Activated CD4-positive, alpha-beta memory T cell treated with anti-CD3 and anti-CD28 coated beads for 36 hours (primary cell): ENCODE results near the gene TOM1L2. TPM values are rescaled to one million over a fixed set of nuclear protein-coding genes. Genes with fewer than 3 reads are reported as not detected.
"Not testable (repeated sequence)": the region's sequence is repeated elsewhere in the genome, so short reads cannot be mapped to it uniquely, and the experiment has no call there.

Experiments
- CTCF ChIA-PET: fragments of 350-600 bp; sonication (Branson Sonifier 250); formaldehyde crosslinking; loops from one replicate; lab custom pipeline; 2021; ENCODE audit warnings: antibody characterized with exemption, inconsistent platforms; lab: Charles Lee
- POLR2A ChIA-PET: fragments of 350-600 bp; sonication (Branson Sonifier 250); formaldehyde crosslinking; loops from one replicate; lab custom pipeline; 2021; ENCODE audit warnings: antibody characterized with exemption; lab: Charles Lee
- DNase-seq: peaks from one replicate; pipeline ENCODE4 v3.0.0-alpha.2; 2020
- H3K27ac Mint-ChIP-seq: one replicate; pipeline ENCODE4 v1.8.0; 2021; ENCODE audit warnings: mixed read lengths
- H3K27me3 Mint-ChIP-seq: one replicate; pipeline ENCODE4 v1.8.0; 2021; ENCODE audit warnings: mixed read lengths
- H3K36me3 Mint-ChIP-seq: one replicate; pipeline ENCODE4 v1.8.0; 2021; ENCODE audit warnings: mixed read lengths
- H3K4me1 Mint-ChIP-seq: one replicate; pipeline ENCODE4 v1.8.0; 2021; ENCODE audit warnings: low read depth, mixed read lengths
- H3K4me3 Mint-ChIP-seq: one replicate; pipeline ENCODE4 v1.8.0; 2021; ENCODE audit warnings: mild to moderate bottlenecking, mixed read lengths
- H3K9me3 Mint-ChIP-seq: one replicate; pipeline ENCODE4 v1.8.0; 2021; ENCODE audit warnings: mixed read lengths
- intact Hi-C: fragments of 100-400 bp; cut with micrococcal nuclease; formaldehyde crosslinking; loops from one replicate; pipeline ENCODE4 v1.15.1; 2023
- total RNA-seq, 2 experiments: library from RNA; stranded (reverse); gene quantifications; one replicate each; pipeline ENCODE4 v1.2.3, GENCODE V29; 2021

The TOM1L2 gene
- total RNA-seq, 2 experiments from 2014 or later, result 11.1 to 12.7 TPM

- ChIA-PET POLR2A (interaction anchor here (1.0 to 1.4 kb wide), 2 partner anchors 7 to 111 kb away, joined by 3 to 6 read pairs; no protein-coding TSS in a partner anchor), CTCF (no interaction called here)
- Mint-ChIP-seq H3K9me3 (no peaks in the 10 kb centered on the region), H3K36me3 (no peaks in the 10 kb centered on the region), H3K4me3 (no peak overlapping the region), H3K4me1 (peaks cover 57% of the 10 kb centered on the region), H3K27me3 (no peaks in the 10 kb centered on the region), H3K27ac (no peak overlapping the region)
- intact Hi-C loops, result no loop called here
- no peak for DNase-seq
Measured at GRCh38 chr17:17965152-17965721, 7.0 kb downstream of the TOM1L2 start.

DNA sequence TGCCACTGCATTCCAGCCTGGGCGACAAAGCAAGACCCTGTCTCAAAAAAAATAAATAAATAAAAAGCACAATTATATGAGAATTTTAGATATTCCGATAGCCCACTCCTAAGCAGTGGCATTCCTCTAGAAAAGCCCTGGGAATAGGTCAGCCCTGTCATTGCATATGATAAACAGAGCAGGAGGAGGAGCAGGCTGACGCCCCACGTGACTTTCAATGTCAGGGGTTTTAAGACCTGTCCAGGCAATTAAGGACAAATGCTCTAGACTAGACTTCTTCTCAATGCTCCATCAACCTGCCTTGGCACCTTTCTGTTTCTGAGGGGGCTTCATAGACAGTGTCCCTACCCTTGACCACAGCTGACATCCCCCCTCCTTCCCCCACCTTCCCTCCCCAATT lies 7.5 kb downstream of the TOM1L2 start:
- Mint-ChIP-seq H3K36me3 (no peaks in the 10 kb centered on the region), H3K4me1 (peaks cover 61% of the 10 kb centered on the region), H3K27ac (no peak overlapping the region), H3K27me3 (no peaks in the 10 kb centered on the region), H3K4me3 (no peak overlapping the region), H3K9me3 (no peaks in the 10 kb centered on the region)
- no peak for DNase-seq
- intact Hi-C loops, result no loop called here
- ChIA-PET POLR2A (no interaction called here), CTCF (no interaction called here)

- no peaks in the 10 kb centered on the region for H3K27me3 Mint-ChIP-seq
- intact Hi-C loops, result no loop called here
- H3K9me3 Mint-ChIP-seq, result no peaks in the 10 kb centered on the region
- POLR2A ChIA-PET, result no interaction called here
- no peak overlapping the region for H3K27ac Mint-ChIP-seq
- no peak overlapping the region for H3K4me3 Mint-ChIP-seq
- no peaks in the 10 kb centered on the region for H3K36me3 Mint-ChIP-seq
- peaks cover 63% of the 10 kb centered on the region for H3K4me1 Mint-ChIP-seq
- DNase-seq, result no peak
- CTCF ChIA-PET, result no interaction called here
Measured at GRCh38 chr17:17963694-17964436, 8.3 kb downstream of the TOM1L2 start.

GRCh38 chr17:17963066-17963465 lies 9.1 kb downstream of the TOM1L2 start:
- no peak for DNase-seq
- H3K4me3 Mint-ChIP-seq, result no peak overlapping the region
- intact Hi-C loops, result no loop called here
- ChIA-PET CTCF (no interaction called here), POLR2A (no interaction called here)
- H3K36me3 Mint-ChIP-seq, result no peaks in the 10 kb centered on the region
- no peaks in the 10 kb centered on the region for H3K27me3 Mint-ChIP-seq
- H3K4me1 Mint-ChIP-seq, result peaks cover 67% of the 10 kb centered on the region
- H3K27ac Mint-ChIP-seq, result no peak overlapping the region
- H3K9me3 Mint-ChIP-seq, result no peaks in the 10 kb centered on the region

DNA sequence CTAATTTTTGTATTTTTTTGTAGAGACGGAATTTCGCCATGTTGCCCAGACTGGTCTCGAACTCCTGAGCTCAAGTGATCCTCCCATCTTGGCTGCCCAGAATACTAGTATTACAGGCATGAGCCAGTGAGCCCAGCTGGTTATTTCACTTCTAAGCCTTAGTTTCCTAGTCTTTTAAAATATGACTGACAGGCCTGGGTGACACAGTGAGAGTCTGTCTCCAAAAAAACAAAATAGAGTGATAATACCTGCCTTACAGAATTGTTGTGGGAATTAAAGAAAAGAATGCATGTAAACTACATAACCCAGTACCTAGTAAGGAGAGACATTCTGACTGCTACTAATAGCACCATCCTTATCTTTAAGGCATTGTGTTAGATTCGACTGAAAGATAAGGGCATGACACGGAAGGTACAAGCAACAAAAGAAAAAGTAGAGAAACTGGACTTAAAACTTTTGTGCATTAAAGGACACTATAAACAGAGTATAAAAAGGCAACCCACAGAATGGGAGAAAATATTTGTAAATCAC lies 11.6 kb downstream of the TOM1L2 start:
- peak overlapping the region; percentile 78 for H3K4me3 Mint-ChIP-seq
- no peak for DNase-seq
- peaks cover 5% of the 10 kb centered on the region for H3K36me3 Mint-ChIP-seq
- H3K4me1 Mint-ChIP-seq, result peaks cover 59% of the 10 kb centered on the region
- intact Hi-C loops, result no loop called here
- no peaks in the 10 kb centered on the region for H3K27me3 Mint-ChIP-seq
- no peaks in the 10 kb centered on the region for H3K9me3 Mint-ChIP-seq
- ChIA-PET CTCF (interaction anchor here (1.0 to 2.7 kb wide), 3 partner anchors 10 to 73 kb away, joined by 3 to 8 read pairs (median 5); partner anchors contain the start of genes DRC3 and TOM1L2), POLR2A (interaction anchor here (0.7 to 3.3 kb wide), 8 partner anchors 8 to 124 kb away, joined by 3 to 30 read pairs (median 6); partner anchors contain the start of genes DRC3, SREBF1 and TOM1L2)
- peak overlapping the region; percentile 99 for H3K27ac Mint-ChIP-seq

DNA sequence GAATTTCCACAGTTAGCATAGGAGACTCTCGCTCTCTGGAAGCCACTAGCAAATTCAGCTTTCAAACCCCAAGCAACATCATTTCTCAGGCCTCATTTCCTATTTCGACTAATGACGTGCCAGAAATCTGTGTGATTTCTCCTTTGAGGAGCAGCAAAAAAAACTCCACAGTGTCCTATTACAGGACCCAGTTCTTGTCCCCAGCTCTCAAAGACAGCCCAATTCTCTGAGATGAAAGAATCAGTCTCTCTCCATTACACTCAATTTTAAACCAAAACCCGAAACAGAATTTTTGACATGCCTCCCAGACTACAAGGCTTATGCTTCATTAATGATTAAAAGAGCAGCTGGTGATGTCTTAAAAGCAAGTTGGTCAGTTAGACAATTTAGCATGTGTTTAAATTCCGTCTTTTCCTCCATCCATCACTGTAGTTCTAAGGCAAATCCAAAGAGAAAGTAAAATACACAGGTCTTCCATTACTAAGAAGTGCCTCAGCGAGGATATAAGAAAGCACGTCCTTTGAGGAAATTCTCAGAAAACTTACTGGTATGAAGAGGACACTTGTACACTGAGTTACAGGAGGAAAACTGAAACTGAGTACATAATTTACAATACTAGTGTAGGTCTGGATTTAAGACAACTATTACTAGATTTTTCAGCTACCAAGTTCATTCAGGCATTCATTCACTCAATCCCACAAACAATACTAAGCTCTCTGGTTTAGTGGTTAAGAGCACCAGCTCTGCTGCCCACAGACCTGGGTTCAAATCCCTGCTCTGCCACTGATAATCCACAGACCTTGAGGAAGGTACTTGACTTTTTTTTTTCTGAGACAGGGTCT lies 12.5 kb downstream of the TOM1L2 start:
- Mint-ChIP-seq H3K27ac (peak overlapping the region; percentile 99), H3K4me1 (peaks cover 53% of the 10 kb centered on the region), H3K36me3 (peaks cover 8% of the 10 kb centered on the region), H3K27me3 (no peaks in the 10 kb centered on the region), H3K4me3 (peak overlapping the region; percentile 78), H3K9me3 (no peaks in the 10 kb centered on the region)
- intact Hi-C loops, result loop anchor here (10.0 kb wide), 1 partner anchor 225 kb away; the partner anchor contains the start of gene ALKBH5
- ChIA-PET POLR2A (interaction anchor here (0.6 to 3.3 kb wide), 9 partner anchors 9 to 263 kb away, joined by 3 to 30 read pairs (median 6); partner anchors contain the start of genes DRC3, SREBF1 and TOM1L2), CTCF (interaction anchor here (0.7 to 2.7 kb wide), 4 partner anchors 11 to 771 kb away, joined by 3 to 8 read pairs (median 4); partner anchors contain the start of genes DRC3 and TOM1L2)
- peak; percentile 63 for DNase-seq

DNA sequence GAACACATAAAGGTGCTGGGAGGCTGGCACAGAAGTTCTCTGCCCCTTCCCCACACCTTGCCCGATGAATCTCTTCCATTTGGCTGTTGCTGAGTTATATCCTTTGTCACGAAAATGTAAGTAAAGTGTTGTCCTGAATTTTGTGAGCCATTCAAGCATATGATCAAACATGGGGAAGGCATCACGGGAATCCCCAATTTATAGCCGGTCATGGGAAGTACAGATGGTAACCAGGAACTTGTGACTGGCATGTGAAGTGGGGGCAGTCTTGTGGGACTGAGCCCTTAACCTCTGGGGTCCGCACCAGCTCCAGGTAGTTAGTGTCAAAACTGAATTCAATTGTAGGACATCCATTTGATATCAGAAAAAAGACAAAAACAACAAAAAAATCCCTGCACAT lies 13.2 kb downstream of the TOM1L2 start:
- H3K4me3 Mint-ChIP-seq, result peak overlapping the region; percentile 78
- POLR2A ChIA-PET, result interaction anchor here (1.2 to 3.3 kb wide), 7 partner anchors 11 to 123 kb away, joined by 4 to 30 read pairs (median 6); partner anchors contain the start of genes DRC3, SREBF1 and TOM1L2
- DNase-seq, result no peak
- H3K9me3 Mint-ChIP-seq, result no peaks in the 10 kb centered on the region
- H3K36me3 Mint-ChIP-seq, result peaks cover 8% of the 10 kb centered on the region
- intact Hi-C loops, result loop anchor here (1.0 to 10.0 kb wide), 7 partner anchors 7 to 226 kb away; partner anchors contain the start of genes ALKBH5, DRC3 and TOM1L2
- peaks cover 52% of the 10 kb centered on the region for H3K4me1 Mint-ChIP-seq
- peak overlapping the region; percentile 99 for H3K27ac Mint-ChIP-seq
- CTCF ChIA-PET, result interaction anchor here (1.4 to 2.7 kb wide), 2 partner anchors 14 to 74 kb away, joined by 5 to 8 read pairs; partner anchors contain the start of genes DRC3 and TOM1L2
- no peaks in the 10 kb centered on the region for H3K27me3 Mint-ChIP-seq

GRCh38 chr17:17957584-17957916 lies 14.7 kb downstream of the TOM1L2 start:
- intact Hi-C loops, result loop anchor here (10.0 kb wide), 1 partner anchor 227 kb away; the partner anchor contains the start of gene ALKBH5
- no peak for DNase-seq
- Mint-ChIP-seq H3K4me1 (peaks cover 46% of the 10 kb centered on the region), H3K9me3 (no peaks in the 10 kb centered on the region), H3K36me3 (peaks cover 8% of the 10 kb centered on the region), H3K27me3 (no peaks in the 10 kb centered on the region), H3K4me3 (no peak overlapping the region), H3K27ac (peak overlapping the region; percentile 99)
- CTCF ChIA-PET, result interaction anchor here (1.0 to 1.2 kb wide), 2 partner anchors 9 to 81 kb away, joined by 3 read pairs; no protein-coding TSS in a partner anchor
- POLR2A ChIA-PET, result interaction anchor here (0.9 to 3.3 kb wide), 9 partner anchors 9 to 226 kb away, joined by 3 to 30 read pairs (median 6); partner anchors contain the start of genes ALKBH5, DRC3, SREBF1 and TOM1L2

GRCh38 chr17:17955790-17956341 lies 16.3 kb downstream of the TOM1L2 start:
- POLR2A ChIA-PET, result interaction anchor here (0.6 kb wide), 1 partner anchor 16 kb away, joined by 3 read pairs; no protein-coding TSS in a partner anchor

GRCh38 chr17:17954079-17954478 lies 18.1 kb downstream of the TOM1L2 start:
- POLR2A ChIA-PET, result no interaction called here
- H3K36me3 Mint-ChIP-seq, result peaks cover 8% of the 10 kb centered on the region
- H3K27me3 Mint-ChIP-seq, result no peaks in the 10 kb centered on the region
- DNase-seq, result no peak
- H3K4me1 Mint-ChIP-seq, result peaks cover 27% of the 10 kb centered on the region
- no peak overlapping the region for H3K4me3 Mint-ChIP-seq
- intact Hi-C loops, result loop anchor here (10.0 kb wide), 1 partner anchor 231 kb away; the partner anchor contains the start of gene ALKBH5
- H3K27ac Mint-ChIP-seq, result no peak overlapping the region
- CTCF ChIA-PET, result no interaction called here
- no peaks in the 10 kb centered on the region for H3K9me3 Mint-ChIP-seq

More at GRCh38 chr17:17955790-17956341, 16.3 kb downstream of the TOM1L2 start:
- H3K4me3 Mint-ChIP-seq, H3K27me3 Mint-ChIP-seq, H3K9me3 Mint-ChIP-seq, H3K36me3 Mint-ChIP-seq, CTCF ChIA-PET: not testable (repeated sequence)
- intact Hi-C loops, result loop anchor here (10.0 kb wide), 1 partner anchor 229 kb away; the partner anchor contains the start of gene ALKBH5
- H3K4me1 Mint-ChIP-seq, result peaks cover 45% of the 10 kb centered on the region
- DNase-seq, result peak; percentile 30
- H3K27ac Mint-ChIP-seq, result peak overlapping the region; percentile 46

- Mint-ChIP-seq H3K36me3 (peaks cover 9% of the 10 kb centered on the region), H3K9me3 (no peaks in the 10 kb centered on the region), H3K27me3 (no peaks in the 10 kb centered on the region), H3K4me1 (peaks cover 21% of the 10 kb centered on the region), H3K4me3 (no peak overlapping the region), H3K27ac (no peak overlapping the region)
- no peak for DNase-seq
- CTCF ChIA-PET, result no interaction called here
- POLR2A ChIA-PET, result no interaction called here
- intact Hi-C loops, result loop anchor here (10.0 kb wide), 1 partner anchor 232 kb away; the partner anchor contains the start of gene ALKBH5
Measured at GRCh38 chr17:17952691-17953090, 19.5 kb downstream of the TOM1L2 start.
